Astrocyte (in vitro differentiated cells and primary cell): ENCODE measurements around the gene GALK2.

Experiments used
- CTCF ChIP-seq: IDR thresholded peaks from 2 replicates; pipeline ENCODE4 v1.5.1; 2011; ENCODE audit warnings: low read depth, mild to moderate bottlenecking, inconsistent platforms, low read length, moderate library complexity; ENCODE audit not compliant: insufficient read depth
- EZH2 ChIP-seq: IDR thresholded peaks from 2 replicates; pipeline ENCODE4 v1.6.1; 2012; ENCODE audit warnings: mild to moderate bottlenecking, low read length, inconsistent platforms; ENCODE audit not compliant: insufficient read depth

DNA sequence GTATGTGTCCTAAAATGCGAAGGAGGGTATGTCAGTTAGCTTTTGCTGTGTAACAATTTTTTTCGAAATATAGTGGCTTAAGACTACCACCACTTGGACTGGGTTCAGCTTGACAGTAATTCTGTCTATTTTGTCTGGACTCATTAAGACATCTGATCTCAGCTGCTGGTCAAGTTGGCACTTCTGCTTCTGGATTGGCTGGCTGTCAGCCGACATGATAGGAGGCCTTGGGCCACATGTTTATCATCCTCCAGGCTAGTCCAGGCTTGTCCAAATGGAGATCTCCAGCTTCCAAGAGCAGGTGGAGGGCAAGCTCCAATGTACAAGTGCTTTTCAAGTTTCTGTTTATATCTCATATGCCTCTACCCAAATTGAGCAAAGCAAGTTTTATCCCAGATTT lies 95.9 kb downstream of the GALK2 start:
- no peak for TF ChIP-seq CTCF
- TF ChIP-seq EZH2 = no peak
